PC-3 (cell line): ENCODE data around the gene PNRC2.

Source experiments
- EZH2 ChIP-seq: fragments of 300-600 bp; sonication (generic); IDR thresholded peaks from one replicate; pipeline ENCODE4 v1.6.1; 2017; ENCODE audit warnings: antibody characterized with exemption, mild to moderate bottlenecking, low read length; ENCODE audit not compliant: unreplicated experiment
- EZH2phosphoT487 ChIP-seq: fragments of 300-600 bp; sonication (generic); IDR thresholded peaks from 2 replicates; pipeline ENCODE4 v1.6.1; 2018; ENCODE audit warnings: mild to moderate bottlenecking, antibody characterized with exemption, low read length, borderline replicate concordance
- TF ChIP-seq, protein P1 (sequence below): fragments of 300-600 bp; sonication (generic); conservative IDR thresholded peaks from 2 replicates; pipeline ENCODE4 v1.5.1; 2017; ENCODE audit warnings: antibody characterized with exemption, low read depth, mild to moderate bottlenecking, low read length

DNA sequence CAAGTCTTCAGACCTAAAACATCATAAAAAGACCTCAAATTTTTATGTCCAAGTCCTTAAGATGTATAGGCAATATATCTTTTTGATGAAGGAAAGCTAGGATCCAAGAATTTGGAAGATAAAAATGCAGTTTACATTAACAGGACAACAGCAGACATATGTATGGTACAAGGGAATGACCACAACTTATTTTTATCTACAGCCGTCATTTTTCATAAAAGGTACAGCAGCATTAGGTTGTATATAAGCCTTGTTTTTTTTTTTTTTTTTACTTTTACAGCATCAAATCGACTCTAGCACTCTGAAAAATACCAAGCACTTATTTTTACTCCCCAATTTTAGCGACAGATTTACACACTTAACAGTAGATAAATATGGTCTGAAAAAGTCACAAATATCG lies 19.2 kb downstream of the PNRC2 start:
- TF ChIP-seq, protein P1, sequence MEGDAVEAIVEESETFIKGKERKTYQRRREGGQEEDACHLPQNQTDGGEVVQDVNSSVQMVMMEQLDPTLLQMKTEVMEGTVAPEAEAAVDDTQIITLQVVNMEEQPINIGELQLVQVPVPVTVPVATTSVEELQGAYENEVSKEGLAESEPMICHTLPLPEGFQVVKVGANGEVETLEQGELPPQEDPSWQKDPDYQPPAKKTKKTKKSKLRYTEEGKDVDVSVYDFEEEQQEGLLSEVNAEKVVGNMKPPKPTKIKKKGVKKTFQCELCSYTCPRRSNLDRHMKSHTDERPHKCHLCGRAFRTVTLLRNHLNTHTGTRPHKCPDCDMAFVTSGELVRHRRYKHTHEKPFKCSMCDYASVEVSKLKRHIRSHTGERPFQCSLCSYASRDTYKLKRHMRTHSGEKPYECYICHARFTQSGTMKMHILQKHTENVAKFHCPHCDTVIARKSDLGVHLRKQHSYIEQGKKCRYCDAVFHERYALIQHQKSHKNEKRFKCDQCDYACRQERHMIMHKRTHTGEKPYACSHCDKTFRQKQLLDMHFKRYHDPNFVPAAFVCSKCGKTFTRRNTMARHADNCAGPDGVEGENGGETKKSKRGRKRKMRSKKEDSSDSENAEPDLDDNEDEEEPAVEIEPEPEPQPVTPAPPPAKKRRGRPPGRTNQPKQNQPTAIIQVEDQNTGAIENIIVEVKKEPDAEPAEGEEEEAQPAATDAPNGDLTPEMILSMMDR: no peak
- TF ChIP-seq EZH2 (no peak), EZH2phosphoT487 (no peak)
